Stimulated activated CD8-positive, alpha-beta memory T cell treated with anti-CD3 and anti-CD28 coated beads, Interleukin-12 subunit alpha, Interleukin-12 subunit beta, amount 100 ng/mL, for 4 hours (primary cell): ENCODE data around the gene CD300C.
"Not testable (repeated sequence)": the region's sequence is repeated elsewhere in the genome, so short reads cannot be mapped to it uniquely, and the experiment has no call there.

Experiments used
- DNase-seq: peaks from one replicate; pipeline ENCODE4 v3.0.0-alpha.2; 2020; ENCODE audit warnings: low read depth

The CD300C gene

GRCh38 chr17:74545843-74546230 lies at the start of gene CD300C:
Gene CD300C (minus strand): TSS chr17:74546115. CDS start chr17:74545782, 333 bp downstream.
- no peak for DNase-seq

- DNase-seq: no peak
Measured at GRCh38 chr17:74595037-74595750, 49.3 kb upstream of the CD300C start.

- no peak for DNase-seq
Measured at GRCh38 chr17:74592087-74592990, 46.4 kb upstream of the CD300C start, which contains the start of gene CD300LD. Gene CD300LD (minus strand): TSS chr17:74592283. CDS start chr17:74592202, 81 bp downstream.

- no peak for DNase-seq
Measured at GRCh38 chr17:74591503-74591902, 45.6 kb upstream of the CD300C start.

- no peak for DNase-seq
Measured at GRCh38 chr17:74585711-74586110, 39.8 kb upstream of the CD300C start.

- DNase-seq: no peak
Measured at GRCh38 chr17:74584292-74585060, 38.6 kb upstream of the CD300C start.

- DNase-seq: no peak
Measured at GRCh38 chr17:74582633-74583032, 36.7 kb upstream of the CD300C start.

- no peak for DNase-seq
Measured at GRCh38 chr17:74579900-74580299, 34.0 kb upstream of the CD300C start.

- no peak for DNase-seq
Measured at GRCh38 chr17:74578979-74579378, 33.1 kb upstream of the CD300C start.

GRCh38 chr17:74574489-74575142 lies 28.7 kb upstream of the CD300C start:
- DNase-seq: no peak

- DNase-seq: not testable (repeated sequence)
Measured at GRCh38 chr17:74573635-74574034, 27.7 kb upstream of the CD300C start.

- DNase-seq: no peak
Measured at GRCh38 chr17:74573169-74573568, 27.3 kb upstream of the CD300C start.

GRCh38 chr17:74571621-74572270 lies 25.8 kb upstream of the CD300C start:
- no peak for DNase-seq

GRCh38 chr17:74569020-74570003 lies 23.4 kb upstream of the CD300C start:
- DNase-seq: no peak

- DNase-seq: no peak
Measured at GRCh38 chr17:74568106-74568873, 22.4 kb upstream of the CD300C start.

GRCh38 chr17:74567397-74567796 lies 21.5 kb upstream of the CD300C start, which contains the start of gene CD300H:
Gene CD300H (minus strand): TSS chr17:74567509.
- no peak for DNase-seq

GRCh38 chr17:74566132-74566753 lies 20.3 kb upstream of the CD300C start:
- no peak for DNase-seq

GRCh38 chr17:74565126-74565525 lies 19.2 kb upstream of the CD300C start:
- no peak for DNase-seq

- no peak for DNase-seq
Measured at GRCh38 chr17:74563358-74563757, 17.4 kb upstream of the CD300C start.
